Heart left ventricle (tissue), 16 donors: ENCODE results near the gene DEPDC5. TPM values are rescaled to one million over a fixed set of nuclear protein-coding genes. Genes with fewer than 3 reads are reported as not detected.

Experiments
- ATAC-seq, 4 donors: fragments of 200-7000 bp; cut with Tn5 transposase; one replicate each; pipeline ENCODE4 v1.9.1; 2020 to 2022; ENCODE audit warnings: moderate library complexity in 4 of 4, mild to moderate bottlenecking in 3 of 4, moderate number of reproducible peaks in 1 of 4
- DNase-seq, 5 donors: peaks; one replicate each; pipeline ENCODE4 v3.0.0-alpha.2; 2020
- H3K27ac ChIP-seq, 12 donors: fragments of 200-600 bp; sonication (generic) in 4 of 12; one replicate each; pipeline versions ENCODE4 v1.5.0 to v1.8.0; 2016 to 2022; ENCODE audit warnings: mild to moderate bottlenecking in 2 of 12
- H3K27me3 ChIP-seq, 9 donors: fragments of 200-600 bp; sonication (generic) in 2 of 9; one replicate each; pipeline versions ENCODE4 v1.5.1 to v1.8.0; 2016 to 2022; ENCODE audit warnings: mild to moderate bottlenecking in 3 of 9
- H3K36me3 ChIP-seq, 9 donors: fragments of 200-600 bp; sonication (generic) in 2 of 9; one replicate each; pipeline versions ENCODE4 v1.5.0 to v1.8.0; 2018 to 2022; ENCODE audit warnings: mild to moderate bottlenecking in 2 of 9
- H3K4me1 ChIP-seq, 12 donors: fragments of 200-600 bp; sonication (generic) in 4 of 12; one replicate each; pipeline versions ENCODE4 v1.5.0 to v1.8.0; 2016 to 2022; ENCODE audit warnings: mild to moderate bottlenecking in 3 of 12
- H3K4me3 ChIP-seq, 12 donors: fragments of 200-600 bp; sonication (generic) in 4 of 12; one replicate each; pipeline versions ENCODE4 v1.5.0 to v1.8.0; 2017 to 2022; ENCODE audit warnings: mild to moderate bottlenecking in 9 of 12, moderate library complexity in 4 of 12
- H3K9me3 ChIP-seq, 12 donors: fragments of 200-600 bp; sonication (generic) in 4 of 12; one replicate each; pipeline versions ENCODE4 v1.5.0 to v1.8.0; 2016 to 2022; ENCODE audit warnings: mild to moderate bottlenecking in 1 of 12
- POLR2A ChIP-seq, 2 donors: fragments of 450-650 bp; IDR thresholded peaks; one replicate each; pipeline ENCODE4 v1.6.1; 2017; ENCODE audit warnings: antibody characterized with exemption in 2 of 2, mild to moderate bottlenecking in 2 of 2, moderate library complexity in 2 of 2
- WGBS, 4 donors: extraction: QIAGEN DNeasy Blood & Tissue Kit in 2 of 4; methylation state at CpG; one replicate each; pipeline versions ENCODE4 v1.1.5 to v1.1.7; 2013 to 2018; 5-methylcytosine and 5-hydroxymethylcytosine counted together
- intact Hi-C, 10 donors: fragments of 100-400 bp; cut with DNase I; formaldehyde crosslinking; loops; one replicate each; pipeline versions ENCODE4 v1.11.1 to v1.14.2; 2022
- polyA plus RNA-seq, 2 donors: library from polyadenylated mRNA; stranded (reverse); fragments of 200-250 nt; gene quantifications; one replicate each; pipeline ENCODE4 v1.2.3, GENCODE V29; 2013
- total RNA-seq, 9 donors: library from RNA; depleted of rRNA in 2 of 9; stranded (reverse); fragments of >200 nt in 2 of 9; fragmentation: NEBNext Ultra II Directional in 3 of 9; extraction: Animal tissue kit (Norgen Biotek cat#: 25700) in 3 of 9; gene quantifications; one replicate each; pipeline versions ENCODE4 v1.1.0 to v1.2.4, GENCODE V29; 2016 to 2023
- TF ChIP-seq, protein P1 (sequence below), 12 donors: fragments of 200-600 bp; sonication (generic) in 4 of 12; IDR thresholded peaks; one replicate each; pipeline versions ENCODE4 v1.5.0 to v1.8.0; 2018 to 2022; ENCODE audit warnings: antibody characterized with exemption in 12 of 12, mild to moderate bottlenecking in 5 of 12
- donor health status: ischemic (EF 13 %, LVEDD 7.1; RV severe dilation, severe dysfunction).
- donor health status: healthy with polysubstance abuse.
- donor health status: DM: no; HTN: yes; CAD: no.
- donor health status: DM: no; HTN: no; CAD: no.
- donor health status: ischemic (EF 25% LVEDD 6.9; RV normal size, moderate dysfunction).
- donor health status: ischemic (EF 25% LVEDD 5.7; RV mildly dilated, moderate dysfunction).
- donor health status: healthy.
- donor health status: DM: yes; HTN: yes; CAD: no.
- donor health status: ischemic (EF 35%, LVEDD 5.7; RV mildly dilated, moderate dysfunction).
- donor health status: nonischemic (EF 11% LVEDD 7.7; RV severe dilation, severe dysfunction).
- donor health status: DM: yes; HTN: yes; CAD: no.
- donor health status: PGD.
- donor health status: ischemic (EF 29% LVEDD 5.4; RV normal size, mild dysfunction).
- donor health status: nonischemic (EF 23%, LVEDD 6.1; RV moderate dilation, normal function).

DEPDC5 gene
- total and polyA plus RNA-seq, 11 donors = 5.7 to 21.4 (median 10.4) TPM

GRCh38 chr22:31748490-31748889 is 5.3 kb upstream of the DEPDC5 start:
- Histone ChIP-seq H3K36me3 (peaks cover 0 to 12% (median 0%) of the 10 kb centered on the region in 9 donors), H3K27me3 (no peaks in the 10 kb centered on the region), H3K9me3 (no peaks in the 10 kb centered on the region), H3K4me3 (peak overlapping the region in 9 of 12 donors; percentile 71 to 100 (median 88)), H3K27ac (peak overlapping the region in 3 of 12 donors; percentile 86 to 95 (median 92)), H3K4me1 (peaks cover 3 to 47% (median 35%) of the 10 kb centered on the region in 12 donors)
- no peak for TF ChIP-seq POLR2A (IDR thresholded peaks at IDR 0.05)
- TF ChIP-seq, protein P1, sequence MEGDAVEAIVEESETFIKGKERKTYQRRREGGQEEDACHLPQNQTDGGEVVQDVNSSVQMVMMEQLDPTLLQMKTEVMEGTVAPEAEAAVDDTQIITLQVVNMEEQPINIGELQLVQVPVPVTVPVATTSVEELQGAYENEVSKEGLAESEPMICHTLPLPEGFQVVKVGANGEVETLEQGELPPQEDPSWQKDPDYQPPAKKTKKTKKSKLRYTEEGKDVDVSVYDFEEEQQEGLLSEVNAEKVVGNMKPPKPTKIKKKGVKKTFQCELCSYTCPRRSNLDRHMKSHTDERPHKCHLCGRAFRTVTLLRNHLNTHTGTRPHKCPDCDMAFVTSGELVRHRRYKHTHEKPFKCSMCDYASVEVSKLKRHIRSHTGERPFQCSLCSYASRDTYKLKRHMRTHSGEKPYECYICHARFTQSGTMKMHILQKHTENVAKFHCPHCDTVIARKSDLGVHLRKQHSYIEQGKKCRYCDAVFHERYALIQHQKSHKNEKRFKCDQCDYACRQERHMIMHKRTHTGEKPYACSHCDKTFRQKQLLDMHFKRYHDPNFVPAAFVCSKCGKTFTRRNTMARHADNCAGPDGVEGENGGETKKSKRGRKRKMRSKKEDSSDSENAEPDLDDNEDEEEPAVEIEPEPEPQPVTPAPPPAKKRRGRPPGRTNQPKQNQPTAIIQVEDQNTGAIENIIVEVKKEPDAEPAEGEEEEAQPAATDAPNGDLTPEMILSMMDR (IDR thresholded peaks at IDR 0.05) = no peak
- intact Hi-C loops = loop anchor here in 1 of 10 donors (10.0 kb wide), 1 partner anchor 84 kb away; the partner anchor contains the start of gene PISD
- ATAC-seq = no peak
- WGBS, 4 donors = 15 to 20% (median 19%) methylated on average over 2 of the region's 2 CpGs
- no peak for DNase-seq

GRCh38 chr22:31749636-31750364 is 4.0 kb upstream of the DEPDC5 start, which contains the start of gene PRR14L:
PRR14L (minus strand) TSS chr22:31750132; CDS start chr22:31738860, 11,272 bp downstream.
- Histone ChIP-seq H3K36me3 (peaks cover 0 to 12% (median 0%) of the 10 kb centered on the region in 9 donors), H3K4me3 (peak within 1 kb of the TSS; percentile 62 to 100 (median 86)), H3K27me3 (no peaks in the 10 kb centered on the region), H3K4me1 (peaks cover 3 to 54% (median 44%) of the 10 kb centered on the region in 12 donors), H3K27ac (peak within 1 kb of the TSS; percentile 73 to 95 (median 89)), H3K9me3 (no peaks in the 10 kb centered on the region)
- peak; percentile 98 to 99 (median 99) for DNase-seq
- ATAC-seq = peak; percentile 89 to 95 (median 94)
- 0% methylated on average over 22 to 62 of the region's 62 CpGs for WGBS, 4 donors
- peak in 1 of 2 donors; percentile 84 for TF ChIP-seq POLR2A (IDR thresholded peaks at IDR 0.05)
- TF ChIP-seq, protein P1 (IDR thresholded peaks at IDR 0.05) = peak in 4 of 12 donors; percentile 12 to 24 (median 18)
- intact Hi-C loops = loop anchor here in 6 of 10 donors (5.0 to 10.0 kb wide), 8 partner anchors 72 to 402 kb away; partner anchors contain the start of genes PISD (in 5 of the 6), YWHAH (in 2 of the 6), PATZ1 (in 1 of the 6) and SFI1 (in 1 of the 6)

- Histone ChIP-seq H3K9me3 (no peaks in the 10 kb centered on the region), H3K4me3 (peak overlapping the region in 11 of 12 donors; percentile 71 to 100 (median 88)), H3K4me1 (peaks cover 3 to 59% (median 46%) of the 10 kb centered on the region in 12 donors), H3K27ac (peak overlapping the region; percentile 5 to 95 (median 88)), H3K27me3 (no peaks in the 10 kb centered on the region), H3K36me3 (peaks cover 0 to 12% (median 0%) of the 10 kb centered on the region in 9 donors)
- TF ChIP-seq, protein P1 (IDR thresholded peaks at IDR 0.05) = no peak
- TF ChIP-seq POLR2A (IDR thresholded peaks at IDR 0.05) = no peak
- DNase-seq = no peak
- intact Hi-C loops = loop anchor here in 5 of 10 donors (5.0 to 10.0 kb wide), 8 partner anchors 73 to 403 kb away; partner anchors contain the start of genes PISD (in 4 of the 5), YWHAH (in 2 of the 5), PATZ1 (in 1 of the 5) and SFI1 (in 1 of the 5)
- no peak for ATAC-seq
- WGBS, 4 donors = 62 to 65% (median 63%) methylated on average over 16 of the region's 16 CpGs
Measured at GRCh38 chr22:31750365-31751284, 3.2 kb upstream of the DEPDC5 start.
